Activated CD4-positive, alpha-beta T cell treated with anti-CD3 and anti-CD28 coated beads for 36 hours (primary cell): ENCODE data around the gene ARHGAP35. TPM values are rescaled to one million over a fixed set of nuclear protein-coding genes. Genes with fewer than 3 reads are reported as not detected.
A peak's percentile ranks its signal among the peaks of the same experiment; 100 is the strongest.

Experiments
- ATAC-seq: fragments of 200-7000 bp; cut with Tn5 transposase; one replicate; pipeline ENCODE4 v1.10.0; 2021; ENCODE audit warnings: mild to moderate bottlenecking, moderate library complexity
- CTCF ChIA-PET: fragments of 350-600 bp; sonication (Branson Sonifier 250); formaldehyde crosslinking; loops from one replicate; lab custom pipeline; 2021; ENCODE audit warnings: antibody characterized with exemption; lab: Charles Lee
- POLR2A ChIA-PET: fragments of 350-600 bp; sonication (Branson Sonifier 250); formaldehyde crosslinking; loops from one replicate; lab custom pipeline; 2021; ENCODE audit warnings: antibody characterized with exemption, inconsistent platforms; lab: Charles Lee
- DNase-seq: peaks from one replicate; pipeline ENCODE4 v3.0.0-alpha.2; 2020
- H3K27ac Mint-ChIP-seq: one replicate; pipeline ENCODE4 v1.8.0; 2021; ENCODE audit warnings: mixed read lengths
- H3K27me3 Mint-ChIP-seq: one replicate; pipeline ENCODE4 v1.8.0; 2021; ENCODE audit warnings: mixed read lengths
- H3K36me3 Mint-ChIP-seq: one replicate; pipeline ENCODE4 v1.8.0; 2021; ENCODE audit warnings: low read depth, mixed read lengths
- H3K4me1 Mint-ChIP-seq: one replicate; pipeline ENCODE4 v1.8.0; 2021; ENCODE audit warnings: mixed read lengths
- H3K4me3 Mint-ChIP-seq: one replicate; pipeline ENCODE4 v1.8.0; 2021; ENCODE audit warnings: mild to moderate bottlenecking, moderate library complexity, mixed read lengths
- H3K9me3 Mint-ChIP-seq: one replicate; pipeline ENCODE4 v1.8.0; 2021; ENCODE audit warnings: low read depth, mixed read lengths
- intact Hi-C, 2 experiments: fragments of 100-400 bp; cut with DNase I in 1 of 2; cut with micrococcal nuclease in 1 of 2; formaldehyde crosslinking; loops; one replicate each; pipeline versions ENCODE4 v1.14.2 to v1.15.1; 2022 to 2024; cut with DNase I, micrococcal nuclease
- total RNA-seq, 2 experiments: library from RNA; stranded (reverse); gene quantifications; one replicate each; pipeline ENCODE4 v1.2.3, GENCODE V29; 2021

ARHGAP35 gene
- total RNA-seq, 2 experiments from 2014 or later, result 16.5 to 17.2 TPM

DNA sequence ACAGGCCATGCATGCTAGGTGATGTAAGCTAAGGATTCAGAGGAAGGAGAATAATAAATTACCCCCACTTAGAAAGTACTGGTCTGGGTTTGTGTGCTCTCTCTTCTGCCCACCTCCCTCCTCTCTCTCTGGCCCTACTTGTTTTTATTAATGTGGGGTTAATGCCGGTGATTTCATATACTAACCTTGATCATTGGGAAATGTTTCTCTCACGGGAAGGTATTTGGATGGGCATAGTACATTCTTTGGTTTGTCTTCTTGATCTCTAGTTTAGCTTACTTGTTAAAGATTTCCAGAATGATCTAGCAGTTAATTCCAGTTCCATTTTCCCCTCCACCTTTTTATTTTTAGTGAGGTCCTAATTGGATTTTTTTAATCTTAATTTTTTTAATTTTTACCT is 24.6 kb downstream of the ARHGAP35 start:
- CTCF ChIA-PET, result interaction anchor here (0.6 to 1.1 kb wide), 6 partner anchors 8 to 1726 kb away, joined by 3 to 5 read pairs (median 3); partner anchors contain the start of gene QPCTL
- no peak overlapping the region for H3K27ac Mint-ChIP-seq
- no peak for ATAC-seq
- POLR2A ChIA-PET, result no interaction called here
- H3K36me3 Mint-ChIP-seq, result peaks cover 3% of the 10 kb centered on the region
- H3K9me3 Mint-ChIP-seq, result no peaks in the 10 kb centered on the region
- peaks cover 20% of the 10 kb centered on the region for H3K4me1 Mint-ChIP-seq
- DNase-seq, result no peak
- intact Hi-C loops, result no loop called here
- H3K27me3 Mint-ChIP-seq, result no peaks in the 10 kb centered on the region
- H3K4me3 Mint-ChIP-seq, result no peak overlapping the region

- no peaks in the 10 kb centered on the region for H3K27me3 Mint-ChIP-seq
- intact Hi-C loops, result no loop called here
- peaks cover 3% of the 10 kb centered on the region for H3K36me3 Mint-ChIP-seq
- no peak for DNase-seq
- no peaks in the 10 kb centered on the region for H3K9me3 Mint-ChIP-seq
- H3K4me3 Mint-ChIP-seq, result no peak overlapping the region
- CTCF ChIA-PET, result interaction anchor here (1.0 kb wide), 1 partner anchor 132 kb away, joined by 5 read pairs; no protein-coding TSS in a partner anchor
- H3K27ac Mint-ChIP-seq, result peak overlapping the region; percentile 40
- POLR2A ChIA-PET, result no interaction called here
- H3K4me1 Mint-ChIP-seq, result peaks cover 24% of the 10 kb centered on the region
- ATAC-seq, result peak; percentile 70
Measured at GRCh38 chr19:46886546-46887239, 25.9 kb downstream of the ARHGAP35 start.

DNA sequence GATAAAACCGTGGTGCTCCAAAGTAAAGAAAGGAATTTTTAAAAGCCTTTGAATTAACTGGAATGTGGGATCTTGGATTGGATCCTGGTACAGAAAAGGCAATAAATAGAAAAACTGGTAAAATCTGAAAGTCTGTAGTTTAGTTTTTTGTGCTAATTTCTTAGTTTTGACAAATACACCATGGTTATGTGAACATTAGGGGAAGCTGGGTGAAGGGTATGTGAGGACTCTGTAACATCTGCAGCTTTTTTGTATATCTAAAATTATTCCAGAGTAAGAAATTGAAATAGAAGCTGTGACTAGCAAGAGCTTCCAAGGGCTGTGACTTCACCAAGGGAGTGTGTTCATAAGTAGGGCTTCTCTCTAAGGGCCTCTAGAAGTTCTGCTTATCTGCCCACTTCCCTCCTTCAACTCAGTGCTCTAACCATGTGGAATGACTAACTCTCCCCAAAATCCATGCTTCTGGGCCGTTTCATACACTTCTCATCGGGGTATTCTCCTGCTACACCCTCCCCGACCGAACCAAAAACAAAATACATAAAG is 26.5 kb downstream of the ARHGAP35 start:
- peaks cover 24% of the 10 kb centered on the region for H3K4me1 Mint-ChIP-seq
- H3K4me3 Mint-ChIP-seq, result no peak overlapping the region
- peak overlapping the region; percentile 17 for H3K27ac Mint-ChIP-seq
- no peaks in the 10 kb centered on the region for H3K27me3 Mint-ChIP-seq
- H3K36me3 Mint-ChIP-seq, result peaks cover 3% of the 10 kb centered on the region
- no peaks in the 10 kb centered on the region for H3K9me3 Mint-ChIP-seq
- ATAC-seq, result no peak
- no peak for DNase-seq
- intact Hi-C loops, result no loop called here
- ChIA-PET POLR2A (no interaction called here), CTCF (no interaction called here)

DNA sequence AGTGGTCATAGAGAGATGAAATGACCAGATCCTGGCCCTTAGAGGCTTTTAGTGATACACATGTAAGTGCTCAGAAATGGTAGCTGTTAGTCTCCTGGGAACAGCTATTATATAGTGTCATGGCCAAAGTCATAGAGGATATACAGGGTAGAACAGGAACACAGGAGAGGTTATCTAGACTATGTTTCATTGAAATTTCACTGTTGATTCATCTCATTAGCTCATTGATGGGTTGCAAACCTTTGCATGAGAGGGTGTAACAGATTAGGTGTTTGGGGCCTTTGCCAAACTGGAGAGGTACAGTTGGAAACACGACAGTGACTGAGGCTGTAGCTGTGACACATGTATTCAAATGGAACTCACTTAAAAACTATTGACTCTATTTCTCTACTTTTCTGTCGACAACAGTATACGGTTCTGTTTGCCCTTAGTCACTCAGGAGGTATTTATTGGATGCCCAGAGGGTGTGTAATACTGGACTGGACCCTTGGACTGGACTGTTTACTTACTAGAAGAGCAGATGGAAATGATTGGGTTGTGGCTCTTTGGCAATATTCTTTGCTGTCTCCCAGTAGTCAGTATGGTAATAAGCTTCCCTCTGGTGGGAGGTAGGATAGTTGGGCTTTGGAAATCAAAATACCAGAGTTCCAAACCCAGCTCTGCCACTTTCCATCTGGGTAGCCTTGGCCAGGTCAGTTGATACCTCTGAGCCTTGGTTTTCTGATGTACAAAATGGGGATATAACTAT is 29.8 kb downstream of the ARHGAP35 start:
- Mint-ChIP-seq H3K36me3 (peaks cover 3% of the 10 kb centered on the region), H3K27ac (no peak overlapping the region), H3K9me3 (no peaks in the 10 kb centered on the region), H3K27me3 (no peaks in the 10 kb centered on the region), H3K4me3 (no peak overlapping the region), H3K4me1 (peaks cover 30% of the 10 kb centered on the region)
- intact Hi-C loops, result no loop called here
- POLR2A ChIA-PET, result interaction anchor here (0.6 kb wide), 1 partner anchor 62 kb away, joined by 3 read pairs; no protein-coding TSS in a partner anchor
- DNase-seq (no peak), ATAC-seq (no peak)
- CTCF ChIA-PET, result interaction anchor here (0.6 to 1.2 kb wide), 5 partner anchors 13 to 906 kb away, joined by 3 to 6 read pairs (median 4); no protein-coding TSS in a partner anchor

DNA sequence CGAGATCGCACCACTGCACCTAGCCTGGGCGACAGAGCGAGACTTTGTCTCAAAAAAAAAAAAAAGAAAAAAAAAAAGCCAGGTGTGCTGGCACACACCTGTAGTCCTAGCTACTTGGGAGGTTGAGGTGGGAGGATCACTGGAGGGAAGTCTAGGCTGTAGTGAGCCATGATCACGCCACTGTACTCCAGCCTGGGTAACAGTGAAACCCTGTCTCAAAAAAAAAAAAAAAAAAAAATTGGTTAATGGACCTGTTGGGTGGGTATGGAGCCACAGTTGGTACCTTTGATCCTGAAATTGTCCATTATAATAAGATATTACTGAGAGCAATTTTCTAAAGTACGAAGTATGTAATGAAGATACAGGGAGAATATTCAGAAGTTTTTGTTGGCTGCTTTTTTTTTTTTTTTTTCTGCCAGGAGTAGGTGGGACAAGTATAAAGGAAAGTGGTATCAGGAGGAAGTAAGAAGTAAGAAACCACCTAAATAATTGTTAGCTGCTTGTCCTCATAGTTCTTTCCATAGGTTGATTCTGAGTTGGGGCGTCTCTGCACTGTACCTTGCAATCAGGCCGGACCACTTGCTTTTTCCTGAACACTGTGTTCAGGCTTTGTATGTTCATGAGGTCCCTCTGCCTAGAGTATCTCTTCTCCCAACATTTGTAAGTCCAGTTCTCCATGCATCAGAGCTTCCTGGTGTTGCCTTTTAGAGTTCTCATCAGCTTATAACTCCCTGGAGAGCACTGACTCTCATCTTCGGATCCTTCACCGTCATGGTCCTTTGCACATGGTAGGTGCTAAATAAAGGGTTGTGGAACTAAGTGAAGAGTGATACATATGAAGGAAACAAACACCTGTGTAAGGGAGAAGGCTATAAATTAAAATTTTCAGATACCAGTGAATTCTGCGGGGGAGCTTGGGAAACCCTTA is 31.7 kb downstream of the ARHGAP35 start:
- H3K4me3 Mint-ChIP-seq, result no peak overlapping the region
- DNase-seq, result no peak
- H3K27me3 Mint-ChIP-seq, result no peaks in the 10 kb centered on the region
- H3K36me3 Mint-ChIP-seq, result peaks cover 1% of the 10 kb centered on the region
- H3K9me3 Mint-ChIP-seq, result no peaks in the 10 kb centered on the region
- CTCF ChIA-PET, result interaction anchor here (0.5 to 1.0 kb wide), 3 partner anchors 98 to 171 kb away, joined by 3 to 4 read pairs (median 3); no protein-coding TSS in a partner anchor
- POLR2A ChIA-PET, result interaction anchor here (0.7 kb wide), 1 partner anchor 92 kb away, joined by 6 read pairs; no protein-coding TSS in a partner anchor
- H3K4me1 Mint-ChIP-seq, result peaks cover 17% of the 10 kb centered on the region
- H3K27ac Mint-ChIP-seq, result no peak overlapping the region
- intact Hi-C loops, result no loop called here
- ATAC-seq, result no peak

DNA sequence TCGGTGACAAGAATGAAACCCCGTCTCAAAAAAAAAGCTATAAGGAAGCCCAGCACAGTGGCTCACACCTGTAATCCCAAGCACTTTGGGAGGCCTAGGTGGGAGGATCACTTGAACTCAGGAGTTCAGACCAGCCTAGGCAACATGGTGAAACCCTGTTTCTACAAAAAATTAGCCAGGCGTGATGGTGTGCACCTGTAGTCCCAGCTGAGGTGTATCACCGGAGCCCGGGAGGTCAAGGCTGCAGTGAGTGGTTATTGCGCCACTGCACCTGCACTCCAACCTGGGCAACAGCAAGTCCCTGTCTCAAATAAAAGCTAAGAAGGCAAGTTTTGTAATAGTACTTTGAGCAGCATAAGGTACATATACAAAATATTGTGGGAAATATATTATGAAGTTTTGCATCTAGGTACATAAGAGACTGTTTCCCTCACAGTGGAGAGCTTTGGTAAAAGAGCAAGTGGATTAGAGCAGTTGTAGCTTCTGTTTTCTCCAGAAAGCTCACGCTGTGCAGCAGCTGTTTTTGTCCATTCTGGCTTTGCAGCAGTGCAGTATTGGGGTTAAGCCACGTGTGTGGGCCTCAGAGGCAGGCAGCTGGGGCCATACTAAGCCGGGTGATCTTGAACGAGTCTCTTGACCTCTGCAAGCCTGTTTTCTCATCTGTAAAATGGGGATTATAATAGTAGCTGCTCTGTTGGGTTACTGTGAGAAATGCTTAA is 35.4 kb downstream of the ARHGAP35 start:
- no peak overlapping the region for H3K4me3 Mint-ChIP-seq
- ChIA-PET CTCF (interaction anchor here (1.1 to 1.6 kb wide), 6 partner anchors 12 to 141 kb away, joined by 3 to 6 read pairs (median 3); no protein-coding TSS in a partner anchor), POLR2A (interaction anchor here (0.6 kb wide), 1 partner anchor 15 kb away, joined by 5 read pairs; no protein-coding TSS in a partner anchor)
- no peak for DNase-seq
- no peak for ATAC-seq
- no peaks in the 10 kb centered on the region for H3K27me3 Mint-ChIP-seq
- no peaks in the 10 kb centered on the region for H3K36me3 Mint-ChIP-seq
- no peaks in the 10 kb centered on the region for H3K9me3 Mint-ChIP-seq
- H3K4me1 Mint-ChIP-seq, result peaks cover 19% of the 10 kb centered on the region
- intact Hi-C loops, result no loop called here
- no peak overlapping the region for H3K27ac Mint-ChIP-seq

- ATAC-seq, result no peak
- POLR2A ChIA-PET, result no interaction called here
- H3K27me3 Mint-ChIP-seq, result no peaks in the 10 kb centered on the region
Measured at GRCh38 chr19:46898731-46899130, 37.9 kb downstream of the ARHGAP35 start.

GRCh38 chr19:46900341-46900740 is 39.5 kb downstream of the ARHGAP35 start:
- Mint-ChIP-seq H3K27ac (no peak overlapping the region), H3K27me3 (no peaks in the 10 kb centered on the region), H3K4me1 (peaks cover 34% of the 10 kb centered on the region), H3K36me3 (no peaks in the 10 kb centered on the region), H3K9me3 (no peaks in the 10 kb centered on the region), H3K4me3 (no peak overlapping the region)
- DNase-seq (no peak), ATAC-seq (no peak)
- ChIA-PET CTCF (interaction anchor here (0.6 to 1.5 kb wide), 2 partner anchors 25 to 34 kb away, joined by 3 to 4 read pairs; no protein-coding TSS in a partner anchor), POLR2A (no interaction called here)
- intact Hi-C loops, result no loop called here

More at GRCh38 chr19:46898731-46899130, 37.9 kb downstream of the ARHGAP35 start:
- Mint-ChIP-seq H3K9me3 (no peaks in the 10 kb centered on the region), H3K36me3 (no peaks in the 10 kb centered on the region), H3K4me1 (peaks cover 32% of the 10 kb centered on the region), H3K4me3 (no peak overlapping the region), H3K27ac (no peak overlapping the region)
- DNase-seq, result no peak
- CTCF ChIA-PET, result interaction anchor here (0.9 to 1.5 kb wide), 3 partner anchors 15 to 58 kb away, joined by 3 read pairs; no protein-coding TSS in a partner anchor
- intact Hi-C loops, result no loop called here

GRCh38 chr19:46901701-46902401 is 41.1 kb downstream of the ARHGAP35 start:
- no peaks in the 10 kb centered on the region for H3K36me3 Mint-ChIP-seq

More at GRCh38 chr19:46901701-46902401, 41.1 kb downstream of the ARHGAP35 start:
- Mint-ChIP-seq H3K9me3 (no peaks in the 10 kb centered on the region), H3K4me1 (peaks cover 34% of the 10 kb centered on the region), H3K27me3 (no peaks in the 10 kb centered on the region), H3K4me3 (no peak overlapping the region), H3K27ac (no peak overlapping the region)
- ChIA-PET POLR2A (no interaction called here), CTCF (interaction anchor here (0.6 to 1.2 kb wide), 5 partner anchors 54 to 344 kb away, joined by 3 to 4 read pairs (median 3); no protein-coding TSS in a partner anchor)
- ATAC-seq (no peak), DNase-seq (no peak)
- intact Hi-C loops, result no loop called here
